GM18502 (cell line): Measurements from ENCODE around the gene TRIO.

Source experiments
- ATAC-seq: cut with Tn5 transposase; IDR thresholded peaks from one replicate; pipeline ENCODE4 v1.9.1; 2021; ENCODE audit warnings: mild to moderate bottlenecking; ENCODE audit not compliant: unreplicated experiment, poor library complexity

Gene TRIO

GRCh38 chr5:14218011-14218410 lies 74.9 kb downstream of the TRIO start:
- no peak for ATAC-seq

DNA sequence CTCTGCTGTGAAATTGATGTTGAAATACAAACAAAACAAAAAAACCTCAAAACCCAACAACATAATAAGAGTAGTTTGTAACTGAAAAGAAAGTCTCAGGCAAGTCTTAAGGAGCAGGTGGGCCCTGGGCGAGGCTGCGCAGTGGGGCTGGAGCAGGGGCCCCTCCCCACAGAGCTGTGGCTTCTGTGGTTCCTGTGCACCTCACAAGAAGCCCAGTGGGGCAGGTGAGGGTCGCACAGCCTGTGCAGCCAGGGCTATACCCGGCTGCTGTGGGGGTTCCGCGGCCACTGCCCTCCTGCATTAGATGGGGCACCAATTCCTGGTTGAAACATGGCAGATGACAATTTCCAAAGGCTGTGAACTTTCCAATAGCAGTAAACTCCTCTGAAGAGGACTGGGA lies 75.3 kb downstream of the TRIO start:
- ATAC-seq, result no peak

DNA sequence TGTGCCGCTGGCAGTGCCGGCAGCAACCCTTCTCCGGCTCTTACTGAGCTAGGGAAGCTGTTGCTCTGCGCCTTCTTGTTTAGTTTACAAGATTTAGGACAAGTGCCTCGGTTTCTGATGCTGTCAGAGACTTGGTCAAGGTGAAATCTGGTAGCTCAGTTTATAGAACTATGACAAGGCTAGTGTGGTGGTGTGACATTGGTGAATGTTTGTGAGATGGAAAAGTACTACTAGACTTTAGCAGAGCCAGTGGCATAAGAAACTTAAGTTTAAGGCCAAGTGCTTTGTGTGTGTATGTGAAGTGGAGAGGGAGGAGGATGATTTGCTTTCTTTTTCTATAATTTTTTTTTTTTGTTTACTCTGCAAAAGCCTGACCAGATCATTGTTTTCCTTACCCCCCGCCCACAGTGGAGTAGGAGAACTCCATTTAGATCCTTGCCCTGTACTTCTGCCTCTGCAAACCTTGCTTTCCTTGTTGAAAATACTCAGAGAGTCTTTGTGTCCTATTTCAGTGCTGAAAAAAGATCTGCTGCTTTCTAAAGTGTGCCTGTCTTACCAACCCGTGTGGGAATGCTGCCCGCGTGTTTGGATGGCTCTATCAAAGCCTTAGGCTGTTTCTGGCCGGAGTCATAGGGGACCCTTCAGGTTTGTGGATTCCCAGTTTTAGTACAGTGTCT lies 75.9 kb downstream of the TRIO start:
- no peak for ATAC-seq

DNA sequence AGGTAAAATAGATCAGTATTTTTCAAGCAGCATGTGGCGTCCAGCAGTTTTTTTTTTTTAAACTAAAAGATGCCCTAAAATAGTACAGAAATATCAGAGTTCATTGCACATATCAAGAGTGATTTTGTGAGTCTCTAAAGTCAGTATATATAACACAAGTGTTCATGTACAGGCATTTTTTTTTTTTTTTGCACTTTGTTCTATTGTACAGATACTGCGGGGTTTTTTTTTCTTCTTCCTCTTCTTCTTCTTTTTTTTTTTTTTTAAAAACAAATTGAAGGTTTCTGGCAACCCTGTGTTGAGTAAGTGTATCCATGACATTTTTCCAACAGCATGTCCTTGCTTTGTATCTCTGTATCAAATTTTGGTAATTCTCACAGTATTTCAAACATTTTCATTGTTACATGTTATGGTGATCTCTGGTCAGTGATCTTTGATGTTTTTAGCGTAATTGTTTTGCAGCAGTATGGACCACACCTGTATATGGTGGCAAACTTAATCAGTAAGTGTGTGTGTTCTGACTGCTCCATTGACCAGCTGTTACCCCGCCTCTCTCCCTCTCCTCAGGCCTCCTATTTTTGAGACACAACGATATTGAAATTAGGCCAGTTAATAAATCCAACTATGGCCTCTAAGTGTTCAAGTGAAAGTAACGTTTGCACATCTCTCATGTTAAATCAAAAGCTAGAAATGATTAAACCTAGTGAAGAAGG lies 76.8 kb downstream of the TRIO start:
- no peak for ATAC-seq

- ATAC-seq, result no peak
These were observed 77.5 kb downstream of the TRIO start for GRCh38 chr5:14220642-14221041.

- ATAC-seq, result no peak
These were observed 78.6 kb downstream of the TRIO start for GRCh38 chr5:14221732-14222131.

DNA sequence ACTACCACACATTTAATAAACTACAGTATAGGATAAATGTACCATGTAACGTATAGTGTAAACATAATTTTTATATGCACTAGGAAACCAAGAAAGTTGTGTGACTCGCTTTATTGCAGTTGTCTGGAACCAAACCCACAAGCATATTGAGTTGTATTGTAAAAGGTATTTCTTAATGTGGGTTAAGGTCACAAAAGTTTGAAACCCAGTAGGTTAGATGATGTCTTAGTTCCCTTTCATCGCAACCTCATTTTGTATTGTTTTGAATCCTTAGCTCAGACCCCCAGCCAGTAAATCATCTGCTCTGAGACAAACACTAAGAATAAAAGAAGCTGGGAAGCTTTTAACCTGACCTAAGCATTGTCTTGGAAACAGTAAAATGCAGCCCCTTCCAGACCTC lies 79.1 kb downstream of the TRIO start:
- no peak for ATAC-seq

DNA sequence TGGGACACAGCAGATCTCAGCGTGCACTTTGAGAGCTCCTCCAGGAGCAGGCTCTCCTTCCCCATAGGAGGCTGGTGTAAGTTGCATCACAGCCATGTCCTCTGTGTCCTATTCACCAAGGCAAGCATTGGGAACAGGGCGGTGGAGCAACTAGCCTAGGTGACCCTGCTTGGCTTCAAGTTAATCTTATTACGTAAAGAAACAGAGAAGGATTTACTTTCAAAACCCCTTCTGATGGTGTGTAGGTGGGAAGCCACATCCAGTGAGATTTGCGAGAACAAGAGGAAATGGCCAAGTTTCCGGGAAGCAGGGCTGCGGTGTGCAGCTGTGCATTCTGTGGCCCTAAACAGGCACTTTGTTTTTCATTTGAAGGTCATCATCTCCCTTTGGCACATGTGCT lies 80.2 kb downstream of the TRIO start:
- no peak for ATAC-seq

- ATAC-seq, result no peak
These were observed 82.2 kb downstream of the TRIO start for GRCh38 chr5:14225173-14225834.

DNA sequence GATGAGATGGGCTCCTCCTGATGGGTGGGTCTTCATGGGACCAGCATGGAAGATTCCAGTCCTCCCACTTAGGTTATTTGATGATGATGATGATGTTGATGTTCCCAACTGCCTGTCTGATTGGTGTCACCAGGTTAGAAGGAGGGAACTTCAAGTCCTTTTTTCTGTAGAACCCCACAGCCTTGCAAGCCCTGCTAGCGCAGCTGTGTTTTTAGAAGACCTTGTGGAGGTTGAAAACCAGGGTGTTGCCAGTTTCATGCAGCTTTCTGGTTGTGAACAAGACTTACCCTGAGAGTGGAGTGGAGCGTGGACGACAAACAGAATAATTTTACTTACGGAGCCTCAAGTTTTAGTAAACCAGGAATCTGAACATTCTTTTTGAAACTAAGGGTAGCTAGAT lies 83.0 kb downstream of the TRIO start:
- no peak for ATAC-seq

DNA sequence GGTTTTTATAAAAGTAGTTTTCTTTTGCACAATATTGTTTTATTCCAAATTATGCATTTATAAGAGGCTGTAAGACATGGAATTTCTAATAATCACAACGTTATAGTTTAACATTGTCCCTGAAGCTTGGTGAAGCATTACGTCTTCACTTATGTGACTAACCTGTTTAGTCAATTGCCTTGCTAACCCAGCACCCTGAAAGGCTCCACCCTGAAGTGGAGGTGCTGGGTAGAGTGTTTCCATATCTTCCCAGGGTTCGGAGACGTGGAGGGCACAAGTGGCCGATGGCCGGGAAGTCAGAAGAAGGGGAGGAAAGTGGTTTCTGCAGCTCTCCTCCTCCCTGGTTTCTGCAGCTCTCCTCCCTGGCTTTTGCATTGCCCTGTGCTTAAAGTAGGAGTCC lies 83.4 kb downstream of the TRIO start:
- ATAC-seq, result no peak

DNA sequence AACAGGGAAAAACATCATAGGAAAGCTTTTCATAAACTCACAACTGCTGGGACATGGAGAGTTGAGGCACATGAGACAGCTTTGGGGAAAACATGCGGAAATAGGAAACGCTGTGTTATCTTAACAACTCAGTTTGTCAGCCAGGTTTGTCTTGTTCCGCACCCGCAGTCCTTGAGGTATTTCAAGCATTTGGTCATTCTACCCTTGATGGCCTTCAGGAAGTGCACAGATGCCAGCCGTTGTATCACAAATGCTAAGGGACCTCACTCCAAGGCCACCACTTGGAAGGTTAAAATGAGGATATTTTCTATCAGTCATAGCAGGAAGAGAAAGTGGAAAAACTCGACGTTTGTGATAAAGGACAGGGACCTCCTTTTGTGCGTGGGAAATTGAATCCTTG lies 83.8 kb downstream of the TRIO start:
- ATAC-seq, result no peak

GRCh38 chr5:14227513-14227912 lies 84.4 kb downstream of the TRIO start:
- ATAC-seq, result no peak

GRCh38 chr5:14228219-14228618 lies 85.1 kb downstream of the TRIO start:
- no peak for ATAC-seq

DNA sequence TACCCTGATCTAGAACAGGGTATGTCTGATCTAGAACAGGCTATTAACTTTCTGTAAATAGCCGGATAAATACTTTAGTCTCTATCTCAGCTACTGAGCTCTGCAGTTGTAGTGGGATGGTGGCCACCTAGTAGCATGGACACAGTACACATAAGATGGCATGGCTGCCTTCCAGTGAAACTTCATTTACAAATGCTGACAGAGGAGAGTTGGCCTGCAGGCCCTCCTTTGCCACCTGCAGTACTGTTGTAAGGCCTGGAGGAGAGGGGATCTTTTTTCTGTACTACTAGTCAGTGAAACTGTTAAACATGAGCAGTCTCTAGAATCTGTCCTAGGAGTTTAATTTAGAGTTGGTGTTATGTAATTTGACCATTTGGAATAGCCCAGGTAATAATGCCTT lies 86.0 kb downstream of the TRIO start:
- ATAC-seq, result no peak

DNA sequence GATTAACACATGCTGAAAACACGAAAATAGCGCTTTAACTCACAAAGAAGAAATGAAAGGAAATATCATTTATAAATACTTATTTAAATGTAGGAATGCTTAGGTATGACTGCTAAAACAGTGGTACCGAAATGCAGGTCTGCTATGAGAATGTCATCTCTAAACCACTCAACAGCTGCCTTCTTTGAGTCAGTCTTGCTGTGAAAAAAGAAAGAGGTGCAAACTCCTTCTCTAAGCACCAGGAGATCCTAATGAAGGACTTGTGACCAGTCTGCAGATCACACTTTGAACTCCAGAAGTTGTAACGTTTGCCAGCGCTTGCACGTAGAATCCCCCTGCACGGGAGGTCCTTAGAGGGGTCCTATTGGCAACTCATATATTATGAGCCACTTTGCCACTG lies 86.6 kb downstream of the TRIO start:
- ATAC-seq, result no peak

DNA sequence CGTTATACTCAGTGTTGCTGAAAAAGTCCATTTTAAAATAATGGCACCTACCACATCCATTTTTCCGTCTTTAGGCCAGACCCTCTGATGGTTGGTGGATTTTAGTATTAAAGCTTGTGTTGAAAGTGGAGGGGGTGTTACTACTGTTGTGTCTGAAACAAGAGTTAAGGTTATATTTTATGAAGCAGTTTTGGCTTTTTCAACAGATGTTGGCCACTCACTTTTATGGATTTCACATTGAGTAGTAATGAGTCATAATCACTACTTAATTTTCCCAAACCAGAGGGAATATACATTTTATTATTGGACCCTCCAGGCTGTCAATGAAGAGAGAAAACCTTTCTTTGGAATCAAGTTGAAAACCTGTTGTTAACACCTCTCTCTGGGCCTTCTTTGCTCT lies 88.0 kb downstream of the TRIO start:
- no peak for ATAC-seq

- ATAC-seq, result no peak
These were observed 88.7 kb downstream of the TRIO start for GRCh38 chr5:14231890-14232289.

DNA sequence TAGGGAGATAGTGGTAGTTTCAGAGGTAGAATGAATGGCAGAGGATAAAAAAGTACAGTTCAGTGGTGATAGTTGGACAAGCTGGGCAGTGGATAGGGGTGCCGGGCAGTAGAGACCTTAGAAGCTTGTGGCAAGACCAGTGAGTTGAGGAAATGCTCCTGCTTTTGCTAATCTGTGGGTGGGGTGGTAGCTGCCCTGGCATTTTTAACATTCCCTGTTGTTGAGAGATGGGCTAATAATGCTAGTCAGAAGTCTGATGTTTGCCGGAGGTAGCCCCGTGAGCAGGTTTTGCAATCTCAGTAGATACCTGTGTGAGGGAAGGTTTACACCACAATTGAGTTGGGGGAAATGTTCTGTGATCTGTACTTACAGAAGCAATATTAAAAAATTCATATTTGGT lies 91.1 kb downstream of the TRIO start:
- ATAC-seq, result no peak

GRCh38 chr5:14235872-14236271 lies 92.7 kb downstream of the TRIO start:
- no peak for ATAC-seq

GRCh38 chr5:14236757-14237156 lies 93.6 kb downstream of the TRIO start:
- ATAC-seq, result no peak
